RWPE1 (cell line): Measurements from ENCODE around the gene KASH5.

Source experiments
- CTCF ChIA-PET: fragments of 350-600 bp; sonication (Branson Sonifier 250); formaldehyde crosslinking; extraction: SDS; loops from one replicate; lab custom pipeline; 2021; lab: Yijun Ruan, JAX
- POLR2A ChIA-PET: fragments of 400-600 bp; formaldehyde crosslinking; extraction: SDS; loops from one replicate; lab custom pipeline; 2020; ENCODE audit warnings: antibody characterized with exemption; ENCODE audit not compliant: low non-redundant PET; lab: Yijun Ruan, JAX
- DNase-seq: peaks from one replicate; pipeline ENCODE4 v3.0.0; 2012; ENCODE audit warnings: low spot score
- H3K27ac ChIP-seq: fragments of 450-650 bp; 2 replicates; pipeline ENCODE4 v1.5.1; 2017
- CTCF ChIP-seq: fragments of 450-650 bp; conservative IDR thresholded peaks from 2 replicates; pipeline ENCODE4 v1.5.1; 2017; ENCODE audit warnings: low read depth, mild to moderate bottlenecking

KASH5 gene

GRCh38 chr19:49465371-49465770 lies 77.3 kb downstream of the KASH5 start:
- no peak overlapping the region for H3K27ac ChIP-seq
- no peak for TF ChIP-seq CTCF
- DNase-seq = no peak
- ChIA-PET CTCF (no interaction called here), POLR2A (no interaction called here)
